ENCODE results near the gene SORBS2. TPM values are rescaled to one million over a fixed set of nuclear protein-coding genes. Genes with fewer than 3 reads are reported as not detected.

SORBS2 gene
- total RNA-seq, 2 experiments from 2014 or later = not detected

- Mint-ChIP-seq H3K27ac (no peak overlapping the region), H3K4me3 (no peak overlapping the region), H3K36me3 (ENCODE audit: low read depth) (no peaks in the 10 kb centered on the region), H3K4me1 (ENCODE audit: low read depth) (no peaks in the 10 kb centered on the region), H3K9me3 (no peaks in the 10 kb centered on the region), H3K27me3 (ENCODE audit: low read depth) (peaks cover 7% of the 10 kb centered on the region)
- CTCF ChIA-PET = no interaction called here
- intact Hi-C loops (cut with micrococcal nuclease) = no loop called here
- no peak for DNase-seq
Observed at GRCh38 chr4:185656467-185656931, 155.5 kb downstream of the SORBS2 start.

- Mint-ChIP-seq H3K4me3 (no peak overlapping the region), H3K9me3 (no peaks in the 10 kb centered on the region), H3K27ac (no peak overlapping the region), H3K36me3 (ENCODE audit: low read depth) (no peaks in the 10 kb centered on the region), H3K27me3 (ENCODE audit: low read depth) (peaks cover 8% of the 10 kb centered on the region), H3K4me1 (ENCODE audit: low read depth) (no peaks in the 10 kb centered on the region)
- intact Hi-C loops (cut with micrococcal nuclease) = no loop called here
- DNase-seq = no peak
- CTCF ChIA-PET = interaction anchor here (0.7 to 1.7 kb wide), 2 partner anchors 14 to 292 kb away, joined by 3 to 4 read pairs; no protein-coding TSS in a partner anchor
Observed at GRCh38 chr4:185654965-185655554, 156.9 kb downstream of the SORBS2 start.

- Mint-ChIP-seq H3K27ac (no peak overlapping the region), H3K4me3 (no peak overlapping the region), H3K4me1 (ENCODE audit: low read depth) (no peaks in the 10 kb centered on the region), H3K9me3 (no peaks in the 10 kb centered on the region), H3K36me3 (ENCODE audit: low read depth) (no peaks in the 10 kb centered on the region), H3K27me3 (ENCODE audit: low read depth) (peaks cover 9% of the 10 kb centered on the region)
- DNase-seq = no peak
- CTCF ChIA-PET = interaction anchor here (0.7 to 1.7 kb wide), 2 partner anchors 13 to 196 kb away, joined by 4 read pairs; no protein-coding TSS in a partner anchor
- intact Hi-C loops (cut with micrococcal nuclease) = no loop called here
Observed at GRCh38 chr4:185654311-185654710, 157.7 kb downstream of the SORBS2 start.

GRCh38 chr4:185651851-185652250 lies 160.1 kb downstream of the SORBS2 start:
- Mint-ChIP-seq H3K9me3 (no peaks in the 10 kb centered on the region), H3K4me1 (ENCODE audit: low read depth) (no peaks in the 10 kb centered on the region), H3K36me3 (ENCODE audit: low read depth) (no peaks in the 10 kb centered on the region), H3K4me3 (no peak overlapping the region), H3K27me3 (ENCODE audit: low read depth) (peaks cover 10% of the 10 kb centered on the region), H3K27ac (no peak overlapping the region)
- intact Hi-C loops (cut with micrococcal nuclease) = no loop called here
- DNase-seq = no peak
- CTCF ChIA-PET = no interaction called here

- intact Hi-C loops (cut with micrococcal nuclease) = no loop called here
- CTCF ChIA-PET = no interaction called here
- no peak for DNase-seq
- Mint-ChIP-seq H3K27ac (no peak overlapping the region), H3K9me3 (no peaks in the 10 kb centered on the region), H3K4me3 (no peak overlapping the region), H3K27me3 (ENCODE audit: low read depth) (peaks cover 10% of the 10 kb centered on the region), H3K4me1 (ENCODE audit: low read depth) (no peaks in the 10 kb centered on the region), H3K36me3 (ENCODE audit: low read depth) (no peaks in the 10 kb centered on the region)
Observed at GRCh38 chr4:185651137-185651677, 160.8 kb downstream of the SORBS2 start.

- Mint-ChIP-seq H3K4me3 (no peak overlapping the region), H3K4me1 (ENCODE audit: low read depth) (no peaks in the 10 kb centered on the region), H3K36me3 (ENCODE audit: low read depth) (no peaks in the 10 kb centered on the region), H3K9me3 (no peaks in the 10 kb centered on the region), H3K27me3 (ENCODE audit: low read depth) (peaks cover 14% of the 10 kb centered on the region), H3K27ac (no peak overlapping the region)
- intact Hi-C loops (cut with micrococcal nuclease) = no loop called here
- CTCF ChIA-PET = no interaction called here
- no peak for DNase-seq
Observed at GRCh38 chr4:185648631-185649030, 163.4 kb downstream of the SORBS2 start.

- H3K36me3 Mint-ChIP-seq (ENCODE audit: low read depth) = no peaks in the 10 kb centered on the region
- CTCF ChIA-PET = no interaction called here
- peaks cover 14% of the 10 kb centered on the region for H3K27me3 Mint-ChIP-seq (ENCODE audit: low read depth)
- H3K4me1 Mint-ChIP-seq (ENCODE audit: low read depth) = no peaks in the 10 kb centered on the region
- H3K4me3 Mint-ChIP-seq = no peak overlapping the region
- intact Hi-C loops (cut with micrococcal nuclease) = no loop called here
- H3K27ac Mint-ChIP-seq = no peak overlapping the region
- H3K9me3 Mint-ChIP-seq = no peaks in the 10 kb centered on the region
- DNase-seq = no peak
Observed at GRCh38 chr4:185645403-185645802, 166.6 kb downstream of the SORBS2 start.

GRCh38 chr4:185644408-185644807 lies 167.6 kb downstream of the SORBS2 start:
- Mint-ChIP-seq H3K4me3 (no peak overlapping the region), H3K27me3 (ENCODE audit: low read depth) (peaks cover 11% of the 10 kb centered on the region), H3K9me3 (no peaks in the 10 kb centered on the region), H3K27ac (no peak overlapping the region), H3K4me1 (ENCODE audit: low read depth) (no peaks in the 10 kb centered on the region), H3K36me3 (ENCODE audit: low read depth) (no peaks in the 10 kb centered on the region)
- no peak for DNase-seq
- CTCF ChIA-PET = interaction anchor here (1.5 kb wide), 1 partner anchor 393 kb away, joined by 5 read pairs; no protein-coding TSS in a partner anchor
- intact Hi-C loops (cut with micrococcal nuclease) = loop anchor here (5.0 kb wide), 2 partner anchors 378 to 493 kb away; no protein-coding TSS in a partner anchor

- intact Hi-C loops (cut with micrococcal nuclease) = loop anchor here (5.0 kb wide), 2 partner anchors 379 to 494 kb away; no protein-coding TSS in a partner anchor
- H3K9me3 Mint-ChIP-seq = no peaks in the 10 kb centered on the region
- H3K27me3 Mint-ChIP-seq (ENCODE audit: low read depth) = peaks cover 22% of the 10 kb centered on the region
Observed at GRCh38 chr4:185642907-185643306, 169.1 kb downstream of the SORBS2 start.

GRCh38 chr4:185640811-185641675 lies 171.0 kb downstream of the SORBS2 start:
- Mint-ChIP-seq H3K36me3 (ENCODE audit: low read depth) (no peaks in the 10 kb centered on the region), H3K4me1 (ENCODE audit: low read depth) (peaks cover 7% of the 10 kb centered on the region), H3K9me3 (no peaks in the 10 kb centered on the region), H3K4me3 (no peak overlapping the region), H3K27me3 (ENCODE audit: low read depth) (peaks cover 31% of the 10 kb centered on the region), H3K27ac (no peak overlapping the region)
- CTCF ChIA-PET = interaction anchor here (0.8 to 3.5 kb wide), 7 partner anchors 13 to 496 kb away, joined by 3 to 25 read pairs (median 6); no protein-coding TSS in a partner anchor
- intact Hi-C loops (cut with micrococcal nuclease) = loop anchor here (1.0 to 5.0 kb wide), 3 partner anchors 381 to 496 kb away; no protein-coding TSS in a partner anchor
- DNase-seq = no peak

More at GRCh38 chr4:185642907-185643306, 169.1 kb downstream of the SORBS2 start:
- no peak for DNase-seq
- CTCF ChIA-PET = interaction anchor here (1.5 kb wide), 1 partner anchor 395 kb away, joined by 5 read pairs; no protein-coding TSS in a partner anchor
- no peaks in the 10 kb centered on the region for H3K36me3 Mint-ChIP-seq (ENCODE audit: low read depth)
- H3K4me3 Mint-ChIP-seq = no peak overlapping the region
- no peak overlapping the region for H3K27ac Mint-ChIP-seq
- peaks cover 7% of the 10 kb centered on the region for H3K4me1 Mint-ChIP-seq (ENCODE audit: low read depth)

- intact Hi-C loops (cut with micrococcal nuclease) = no loop called here
- H3K36me3 Mint-ChIP-seq (ENCODE audit: low read depth) = no peaks in the 10 kb centered on the region
- no peak for DNase-seq
- peak overlapping the region; percentile 27 for H3K4me3 Mint-ChIP-seq
- H3K4me1 Mint-ChIP-seq (ENCODE audit: low read depth) = peaks cover 7% of the 10 kb centered on the region
- H3K9me3 Mint-ChIP-seq = peaks cover 3% of the 10 kb centered on the region
- H3K27ac Mint-ChIP-seq = no peak overlapping the region
- peaks cover 32% of the 10 kb centered on the region for H3K27me3 Mint-ChIP-seq (ENCODE audit: low read depth)
- CTCF ChIA-PET = interaction anchor here (2.1 to 3.5 kb wide), 2 partner anchors 13 to 400 kb away, joined by 7 to 25 read pairs; no protein-coding TSS in a partner anchor
Observed at GRCh38 chr4:185638548-185639301, 173.3 kb downstream of the SORBS2 start.

GRCh38 chr4:185638093-185638492 lies 173.9 kb downstream of the SORBS2 start:
- intact Hi-C loops (cut with micrococcal nuclease) = no loop called here
- DNase-seq = no peak
- Mint-ChIP-seq H3K27me3 (ENCODE audit: low read depth) (peaks cover 30% of the 10 kb centered on the region), H3K4me3 (no peak overlapping the region), H3K36me3 (ENCODE audit: low read depth) (no peaks in the 10 kb centered on the region), H3K4me1 (ENCODE audit: low read depth) (peaks cover 7% of the 10 kb centered on the region), H3K27ac (no peak overlapping the region), H3K9me3 (peaks cover 3% of the 10 kb centered on the region)
- CTCF ChIA-PET = no interaction called here
